Measurements from ENCODE around the gene INTS7. TPM values are rescaled to one million over a fixed set of nuclear protein-coding genes. Genes with fewer than 3 reads are reported as not detected.

INTS7 gene
- total RNA-seq, 1 donor from 2014 or later, result 34.4 TPM

Other genes starting within 250 kb of the INTS7 start
- gene LPGAT1, start 204.8 kb downstream of the INTS7 start, total RNA-seq, result 35.6 and 42.1 TPM in 2 replicates
- gene DTL, start 191 bp upstream of the INTS7 start, total RNA-seq, result 90.4 and 99.5 TPM in 2 replicates
- 43.6 and 44.4 TPM in 2 replicates for gene PPP2R5A, start 249.9 kb upstream of the INTS7 start, total RNA-seq